ENCODE results near the gene PELI1.
"Not testable (repeated sequence)": the region's sequence is repeated elsewhere in the genome, so short reads cannot be mapped to it uniquely, and the experiment has no call there.

Gene PELI1

DNA sequence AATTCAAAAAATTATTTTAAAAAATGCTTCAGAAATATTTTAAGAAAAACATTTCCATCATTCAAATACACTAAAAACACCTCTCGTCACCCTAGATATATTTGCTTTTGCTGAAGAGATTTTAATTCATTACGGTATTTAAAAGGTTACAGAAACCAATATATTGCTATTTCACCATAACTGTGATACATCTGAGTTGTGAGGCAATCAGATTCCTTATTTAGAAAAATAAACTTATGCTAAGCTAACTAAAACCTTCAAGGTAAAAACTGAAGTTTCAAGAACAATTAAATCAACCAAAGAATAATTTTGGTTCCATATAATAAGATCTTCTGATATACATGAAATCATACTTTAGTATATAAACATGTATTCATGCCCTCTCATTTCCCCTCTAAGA is 32.8 kb downstream of the PELI1 start:
- Histone ChIP-seq H3K4me1 (ENCODE audit: insufficient read depth, poor library complexity, severe bottlenecking) (peaks cover 46% of the 10 kb centered on the region), H3K27ac (ENCODE audit: poor library complexity, severe bottlenecking) (no peak overlapping the region), H3K9me3 (ENCODE audit: severe bottlenecking) (peaks cover 2% of the 10 kb centered on the region), H3K36me3 (ENCODE audit: low read depth) (peaks cover 17% of the 10 kb centered on the region), H3K4me3 (ENCODE audit: severe bottlenecking) (no peak overlapping the region), H3K27me3 (ENCODE audit: insufficient read depth, poor library complexity, severe bottlenecking) (no peaks in the 10 kb centered on the region)
- TF ChIP-seq, protein P1, sequence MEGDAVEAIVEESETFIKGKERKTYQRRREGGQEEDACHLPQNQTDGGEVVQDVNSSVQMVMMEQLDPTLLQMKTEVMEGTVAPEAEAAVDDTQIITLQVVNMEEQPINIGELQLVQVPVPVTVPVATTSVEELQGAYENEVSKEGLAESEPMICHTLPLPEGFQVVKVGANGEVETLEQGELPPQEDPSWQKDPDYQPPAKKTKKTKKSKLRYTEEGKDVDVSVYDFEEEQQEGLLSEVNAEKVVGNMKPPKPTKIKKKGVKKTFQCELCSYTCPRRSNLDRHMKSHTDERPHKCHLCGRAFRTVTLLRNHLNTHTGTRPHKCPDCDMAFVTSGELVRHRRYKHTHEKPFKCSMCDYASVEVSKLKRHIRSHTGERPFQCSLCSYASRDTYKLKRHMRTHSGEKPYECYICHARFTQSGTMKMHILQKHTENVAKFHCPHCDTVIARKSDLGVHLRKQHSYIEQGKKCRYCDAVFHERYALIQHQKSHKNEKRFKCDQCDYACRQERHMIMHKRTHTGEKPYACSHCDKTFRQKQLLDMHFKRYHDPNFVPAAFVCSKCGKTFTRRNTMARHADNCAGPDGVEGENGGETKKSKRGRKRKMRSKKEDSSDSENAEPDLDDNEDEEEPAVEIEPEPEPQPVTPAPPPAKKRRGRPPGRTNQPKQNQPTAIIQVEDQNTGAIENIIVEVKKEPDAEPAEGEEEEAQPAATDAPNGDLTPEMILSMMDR (IDR thresholded peaks at IDR 0.05; ENCODE audit: poor library complexity, severe bottlenecking) = no peak
- ATAC-seq (ENCODE audit: low read depth) = no peak
- DNase-seq (ENCODE audit: low spot score) = no peak

DNA sequence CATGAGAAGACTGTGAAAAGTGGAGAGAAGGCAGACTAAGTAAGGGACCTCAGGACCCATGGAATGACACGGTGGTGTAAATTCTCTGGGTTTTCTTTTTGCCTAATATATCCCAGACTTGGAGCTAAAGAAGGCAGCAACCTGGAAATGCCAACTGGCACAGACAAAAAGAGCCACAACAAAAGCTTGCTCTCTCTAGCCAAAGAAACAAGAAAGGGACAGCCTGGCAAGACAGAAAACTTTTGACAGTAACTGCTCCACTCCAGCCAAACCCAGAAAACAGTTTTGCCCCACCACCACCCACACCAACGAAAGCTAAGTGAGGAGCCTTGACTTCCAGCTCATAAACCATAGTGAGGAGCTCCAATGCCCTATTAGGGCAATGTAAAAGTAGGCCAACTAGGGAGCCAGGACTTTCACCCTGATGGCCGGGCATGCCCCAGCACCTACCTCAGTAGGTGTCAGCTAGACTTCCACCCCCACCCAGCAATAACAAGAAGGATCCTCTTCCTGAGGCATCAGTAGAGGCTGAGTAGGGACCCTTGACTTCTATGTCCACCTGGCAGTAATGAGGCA is 35.5 kb downstream of the PELI1 start:
- no peak for ATAC-seq (ENCODE audit: low read depth)

DNA sequence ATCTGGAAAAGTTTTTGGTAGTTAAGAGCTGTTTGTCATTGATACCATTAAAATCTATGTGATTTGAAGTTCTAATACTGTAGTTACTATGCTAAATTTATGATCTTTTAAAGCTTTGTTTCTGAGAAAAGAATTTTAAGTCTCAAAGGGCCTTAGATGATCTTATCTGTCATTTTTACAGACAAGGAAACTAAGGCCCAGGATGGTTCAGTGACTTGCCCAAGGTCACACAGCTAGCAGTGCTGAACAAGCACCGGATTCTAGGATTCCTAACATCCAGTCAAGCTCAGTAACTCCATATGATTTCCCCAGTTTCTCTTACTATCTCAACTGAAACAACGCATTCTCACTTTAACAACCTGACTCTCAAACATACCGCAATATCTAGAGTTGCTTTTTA is 37.7 kb downstream of the PELI1 start:
- peaks cover 40% of the 10 kb centered on the region for H3K36me3 ChIP-seq (ENCODE audit: low read depth)
- TF ChIP-seq, protein P1 (IDR thresholded peaks at IDR 0.05; ENCODE audit: poor library complexity, severe bottlenecking) = no peak
- DNase-seq (ENCODE audit: low spot score) (no peak), ATAC-seq (ENCODE audit: low read depth) (no peak)
- no peaks in the 10 kb centered on the region for H3K27me3 ChIP-seq (ENCODE audit: insufficient read depth, poor library complexity, severe bottlenecking)
- H3K27ac ChIP-seq (ENCODE audit: poor library complexity, severe bottlenecking) = no peak overlapping the region
- H3K4me3 ChIP-seq (ENCODE audit: severe bottlenecking) = no peak overlapping the region
- H3K9me3 ChIP-seq (ENCODE audit: severe bottlenecking) = no peaks in the 10 kb centered on the region
- H3K4me1 ChIP-seq (ENCODE audit: insufficient read depth, poor library complexity, severe bottlenecking) = peaks cover 14% of the 10 kb centered on the region

More for the DNA sequence above, 35.5 kb downstream of the PELI1 start:
- no peaks in the 10 kb centered on the region for H3K9me3 ChIP-seq (ENCODE audit: severe bottlenecking)
- H3K4me1 ChIP-seq (ENCODE audit: insufficient read depth, poor library complexity, severe bottlenecking) = peaks cover 31% of the 10 kb centered on the region
- H3K36me3 ChIP-seq (ENCODE audit: low read depth) = peaks cover 36% of the 10 kb centered on the region
- no peak overlapping the region for H3K27ac ChIP-seq (ENCODE audit: poor library complexity, severe bottlenecking)
- DNase-seq (ENCODE audit: low spot score) = no peak
- no peaks in the 10 kb centered on the region for H3K27me3 ChIP-seq (ENCODE audit: insufficient read depth, poor library complexity, severe bottlenecking)
- TF ChIP-seq, protein P1 (IDR thresholded peaks at IDR 0.05; ENCODE audit: poor library complexity, severe bottlenecking) = no peak
- H3K4me3 ChIP-seq (ENCODE audit: severe bottlenecking) = no peak overlapping the region

DNA sequence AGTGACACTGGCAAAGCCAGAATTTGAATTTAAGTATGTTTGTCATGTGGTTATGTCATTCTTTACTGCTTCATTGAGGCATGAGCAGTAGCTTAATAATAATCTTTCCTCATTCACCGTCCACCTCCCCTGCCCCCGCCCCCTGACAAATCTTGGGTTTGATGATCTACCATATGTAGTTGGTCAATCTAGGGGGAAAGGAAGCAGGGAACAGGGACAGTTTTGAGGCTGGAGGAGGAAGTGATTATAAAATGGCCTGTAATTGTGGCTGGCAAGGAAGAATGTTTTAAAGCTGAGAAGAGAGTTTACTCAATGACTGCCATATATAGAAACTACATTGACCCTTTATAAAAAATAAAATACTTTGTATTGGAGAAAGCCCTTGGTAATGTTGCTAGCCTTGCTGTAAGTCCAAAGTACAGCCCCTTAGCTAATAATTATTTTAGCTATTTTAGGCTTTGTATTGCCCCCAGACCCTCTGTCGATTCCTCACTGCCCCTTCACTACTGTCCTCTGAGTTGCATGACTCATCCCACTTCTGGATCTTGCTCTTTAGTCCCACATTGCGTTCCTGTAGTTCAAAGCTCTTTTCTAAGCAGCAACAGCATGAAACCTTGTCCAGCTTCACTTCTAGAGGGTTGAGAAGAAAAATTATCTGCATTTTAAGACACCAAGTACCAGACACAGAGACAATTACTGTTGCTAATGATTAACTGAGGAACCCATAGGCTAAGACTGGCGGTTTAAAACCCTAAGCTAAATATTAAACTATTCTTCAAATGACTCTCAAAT is 38.4 kb downstream of the PELI1 start:
- TF ChIP-seq, protein P1 (IDR thresholded peaks at IDR 0.05; ENCODE audit: poor library complexity, severe bottlenecking) = no peak
- Histone ChIP-seq H3K27ac (ENCODE audit: poor library complexity, severe bottlenecking) (no peak overlapping the region), H3K4me3 (ENCODE audit: severe bottlenecking) (no peak overlapping the region), H3K36me3 (ENCODE audit: low read depth) (peaks cover 40% of the 10 kb centered on the region), H3K9me3 (ENCODE audit: severe bottlenecking) (no peaks in the 10 kb centered on the region), H3K27me3 (ENCODE audit: insufficient read depth, poor library complexity, severe bottlenecking) (no peaks in the 10 kb centered on the region), H3K4me1 (ENCODE audit: insufficient read depth, poor library complexity, severe bottlenecking) (peaks cover 9% of the 10 kb centered on the region)
- no peak for DNase-seq (ENCODE audit: low spot score)
- no peak for ATAC-seq (ENCODE audit: low read depth)

DNA sequence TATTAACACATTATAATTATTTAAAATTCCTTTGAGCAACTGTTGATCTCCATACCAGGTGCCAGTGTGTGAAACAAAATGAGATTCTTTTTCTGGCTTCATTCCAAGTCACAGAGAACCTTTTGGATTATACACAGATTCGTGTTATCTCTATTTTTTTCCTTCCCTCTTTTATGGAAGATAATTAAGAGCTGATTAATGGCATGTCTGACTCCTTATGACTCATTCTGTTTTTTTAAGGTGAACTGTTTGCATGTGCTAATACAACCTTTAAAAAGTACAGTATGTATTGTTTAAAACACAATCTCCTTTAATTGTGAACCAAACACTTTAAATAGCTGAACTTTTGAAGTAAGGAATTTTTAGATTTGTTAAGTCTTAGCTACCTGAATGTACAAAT is 39.3 kb downstream of the PELI1 start:
- Histone ChIP-seq H3K27ac (ENCODE audit: poor library complexity, severe bottlenecking) (no peak overlapping the region), H3K4me1 (ENCODE audit: insufficient read depth, poor library complexity, severe bottlenecking) (peaks cover 9% of the 10 kb centered on the region), H3K36me3 (ENCODE audit: low read depth) (peaks cover 44% of the 10 kb centered on the region), H3K4me3 (ENCODE audit: severe bottlenecking) (no peak overlapping the region), H3K9me3 (ENCODE audit: severe bottlenecking) (no peaks in the 10 kb centered on the region), H3K27me3 (ENCODE audit: insufficient read depth, poor library complexity, severe bottlenecking) (no peaks in the 10 kb centered on the region)
- peak; percentile 38; the same call in 1 of the 3 replicates for ATAC-seq (ENCODE audit: low read depth)
- DNase-seq (ENCODE audit: low spot score) = no peak
- TF ChIP-seq, protein P1 (IDR thresholded peaks at IDR 0.05; ENCODE audit: poor library complexity, severe bottlenecking) = no peak

DNA sequence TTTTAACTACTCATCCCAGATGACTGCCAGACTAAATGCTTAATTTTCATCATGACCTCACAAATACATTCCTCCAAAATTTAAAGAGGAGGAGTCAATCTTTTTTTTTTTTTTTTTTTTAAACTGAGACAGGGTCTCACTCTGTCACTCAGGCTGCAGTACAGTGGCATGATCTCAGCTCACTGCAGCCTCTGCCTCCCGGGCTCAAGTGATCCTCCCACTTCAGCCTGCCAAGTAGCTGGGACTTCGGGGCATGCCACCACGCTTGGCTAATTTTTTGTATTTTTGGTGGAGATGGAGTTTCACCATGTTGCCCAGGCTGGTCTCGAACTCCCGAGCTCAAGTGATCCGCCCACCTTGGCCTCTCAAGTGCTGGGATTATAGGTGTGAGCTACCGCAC is 41.5 kb downstream of the PELI1 start:
- not testable (repeated sequence) for H3K9me3 ChIP-seq (ENCODE audit: severe bottlenecking); DNase-seq (ENCODE audit: low spot score); H3K4me3 ChIP-seq (ENCODE audit: severe bottlenecking); H3K27me3 ChIP-seq (ENCODE audit: insufficient read depth, poor library complexity, severe bottlenecking); H3K27ac ChIP-seq (ENCODE audit: poor library complexity, severe bottlenecking); H3K4me1 ChIP-seq (ENCODE audit: insufficient read depth, poor library complexity, severe bottlenecking); ATAC-seq (ENCODE audit: low read depth)
- H3K36me3 ChIP-seq (ENCODE audit: low read depth) = peaks cover 51% of the 10 kb centered on the region
